ENCODE results near the gene RB1.

GRCh38 chr13:48268019-48268418, 35.5 kb upstream of the RB1 start:
- TF ChIP-seq CTCF (IDR thresholded peaks at IDR 0.05), result no peak
- no peak for TF ChIP-seq POLR2A (IDR thresholded peaks at IDR 0.05)

All from esophagus squamous epithelium (tissue), 4 donors.